AG04450 (cell line): ENCODE results near the gene AKAP10. TPM values are rescaled to one million over a fixed set of nuclear protein-coding genes. Genes with fewer than 3 reads are reported as not detected.
"Not testable (repeated sequence)": the region's sequence is repeated elsewhere in the genome, so short reads cannot be mapped to it uniquely, and the experiment has no call there.

ENCODE experiments used
- CTCF ChIA-PET: fragments of 300-600, 350-600 bp; formaldehyde crosslinking; extraction: SDS; loops from one replicate; lab custom pipeline; 2022; ENCODE audit warnings: antibody characterized with exemption, inconsistent platforms; lab: Charles Lee
- POLR2A ChIA-PET: fragments of 350-600 bp; formaldehyde crosslinking; extraction: SDS; loops from one replicate; lab custom pipeline; 2021; ENCODE audit warnings: antibody characterized with exemption, inconsistent platforms; lab: Yijun Ruan, JAX
- DNase-seq: peaks from one replicate; pipeline ENCODE4 v3.0.0-alpha.2; 2011; ENCODE audit warnings: low read depth, low spot score
- H3K27ac ChIP-seq: one replicate; pipeline ENCODE4 v1.5.1; 2012; ENCODE audit warnings: low read depth, low read length, control low read depth
- H3K27me3 ChIP-seq: one replicate; pipeline ENCODE4 v1.6.0; 2012; ENCODE audit warnings: low read length; ENCODE audit not compliant: control insufficient read depth, insufficient read depth
- H3K4me3 ChIP-seq: 2 replicates; pipeline ENCODE4 v1.5.1; 2011; ENCODE audit warnings: mild to moderate bottlenecking, low read depth, low read length, control low read depth
- H3K9me3 ChIP-seq: 2 replicates; pipeline ENCODE4 v1.5.1; 2012; ENCODE audit warnings: low read length; ENCODE audit not compliant: control insufficient read depth, insufficient read depth
- polyA minus RNA-seq: library from RNA; depleted of rRNA, polyadenylated mRNA; stranded (reverse); fragments of >200 nt; gene quantifications from 2 replicates; pipeline ENCODE4 v1.2.3, GENCODE V29; 2011; rRNA and poly(A)+ RNA removed
- polyA plus RNA-seq: library from polyadenylated mRNA; depleted of rRNA; stranded (reverse); fragments of >200 nt; gene quantifications from 2 replicates; pipeline ENCODE4 v1.2.3, GENCODE V29; 2011; rRNA removed
- TF ChIP-seq, protein P1 (sequence below): IDR thresholded peaks from 2 replicates; pipeline ENCODE4 v1.5.1; 2011; ENCODE audit warnings: low read depth, low read length, control low read depth, inconsistent platforms

AKAP10 gene, protein sequence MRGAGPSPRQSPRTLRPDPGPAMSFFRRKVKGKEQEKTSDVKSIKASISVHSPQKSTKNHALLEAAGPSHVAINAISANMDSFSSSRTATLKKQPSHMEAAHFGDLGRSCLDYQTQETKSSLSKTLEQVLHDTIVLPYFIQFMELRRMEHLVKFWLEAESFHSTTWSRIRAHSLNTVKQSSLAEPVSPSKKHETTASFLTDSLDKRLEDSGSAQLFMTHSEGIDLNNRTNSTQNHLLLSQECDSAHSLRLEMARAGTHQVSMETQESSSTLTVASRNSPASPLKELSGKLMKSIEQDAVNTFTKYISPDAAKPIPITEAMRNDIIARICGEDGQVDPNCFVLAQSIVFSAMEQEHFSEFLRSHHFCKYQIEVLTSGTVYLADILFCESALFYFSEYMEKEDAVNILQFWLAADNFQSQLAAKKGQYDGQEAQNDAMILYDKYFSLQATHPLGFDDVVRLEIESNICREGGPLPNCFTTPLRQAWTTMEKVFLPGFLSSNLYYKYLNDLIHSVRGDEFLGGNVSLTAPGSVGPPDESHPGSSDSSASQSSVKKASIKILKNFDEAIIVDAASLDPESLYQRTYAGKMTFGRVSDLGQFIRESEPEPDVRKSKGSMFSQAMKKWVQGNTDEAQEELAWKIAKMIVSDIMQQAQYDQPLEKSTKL
- 26.8 and 33.2 TPM in 2 replicates for polyA plus RNA-seq
- polyA minus RNA-seq: 40.6 and 45.7 TPM in 2 replicates

DNA sequence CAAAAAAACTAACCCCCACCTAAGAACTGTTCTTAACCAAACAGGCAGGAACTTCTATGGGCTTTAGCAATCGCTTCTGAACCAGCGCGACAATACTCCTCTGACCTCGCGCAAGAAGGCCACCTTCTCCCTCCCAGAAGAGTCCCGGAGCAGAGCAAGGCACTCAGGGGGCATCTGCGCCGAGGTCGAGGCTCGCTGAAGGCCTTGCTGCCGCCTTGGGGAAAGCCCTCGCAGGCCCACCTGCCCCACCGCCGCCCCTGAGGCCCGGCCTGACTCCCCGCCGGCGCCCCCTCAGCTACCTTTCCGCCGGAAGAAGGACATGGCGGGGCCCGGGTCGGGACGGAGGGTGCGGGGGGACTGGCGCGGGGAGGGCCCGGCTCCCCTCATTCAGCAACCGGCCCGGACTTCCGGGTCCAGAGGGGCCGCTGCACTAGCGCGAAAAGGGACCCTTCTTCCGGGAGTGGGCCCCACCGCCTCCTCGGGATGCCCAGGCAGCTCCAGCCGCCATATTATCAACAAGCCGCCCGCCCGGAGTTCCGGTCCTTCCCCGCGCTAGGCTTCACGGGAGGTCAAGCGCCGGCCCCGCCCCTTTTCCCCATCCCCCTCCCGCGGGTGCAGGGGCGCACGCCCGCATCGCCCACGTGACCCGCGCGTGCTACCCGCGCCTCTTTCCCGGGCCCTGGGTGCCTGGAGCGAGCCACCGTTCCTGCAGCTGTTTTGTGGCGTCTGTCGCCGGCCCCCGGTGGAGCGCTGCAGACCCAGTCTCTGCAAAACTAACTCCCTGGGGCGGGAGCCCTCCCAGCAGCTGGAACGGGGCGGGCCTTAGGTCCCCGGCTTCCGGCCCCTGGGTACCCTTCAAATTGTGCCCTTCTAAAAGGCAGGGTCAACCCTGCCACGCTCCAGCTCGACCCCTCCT, at the start of gene AKAP10:
TSS of gene AKAP10 (minus strand) at position 536 of the 916 bp plus-strand sequence. CDS start at position 387, 149 bp downstream.
- peak; percentile 30 for DNase-seq
- ChIA-PET POLR2A (interaction anchor here (0.6 kb wide), 1 partner anchor 71 kb away, joined by 3 read pairs; no protein-coding TSS in a partner anchor), CTCF (interaction anchor here (0.6 to 0.8 kb wide), 2 partner anchors 35 to 140 kb away, joined by 3 read pairs; no protein-coding TSS in a partner anchor)
- no peaks in the 10 kb centered on the region for H3K27me3 ChIP-seq
- peak within 1 kb of the TSS; percentile 73 for H3K27ac ChIP-seq
- TF ChIP-seq, protein P1, sequence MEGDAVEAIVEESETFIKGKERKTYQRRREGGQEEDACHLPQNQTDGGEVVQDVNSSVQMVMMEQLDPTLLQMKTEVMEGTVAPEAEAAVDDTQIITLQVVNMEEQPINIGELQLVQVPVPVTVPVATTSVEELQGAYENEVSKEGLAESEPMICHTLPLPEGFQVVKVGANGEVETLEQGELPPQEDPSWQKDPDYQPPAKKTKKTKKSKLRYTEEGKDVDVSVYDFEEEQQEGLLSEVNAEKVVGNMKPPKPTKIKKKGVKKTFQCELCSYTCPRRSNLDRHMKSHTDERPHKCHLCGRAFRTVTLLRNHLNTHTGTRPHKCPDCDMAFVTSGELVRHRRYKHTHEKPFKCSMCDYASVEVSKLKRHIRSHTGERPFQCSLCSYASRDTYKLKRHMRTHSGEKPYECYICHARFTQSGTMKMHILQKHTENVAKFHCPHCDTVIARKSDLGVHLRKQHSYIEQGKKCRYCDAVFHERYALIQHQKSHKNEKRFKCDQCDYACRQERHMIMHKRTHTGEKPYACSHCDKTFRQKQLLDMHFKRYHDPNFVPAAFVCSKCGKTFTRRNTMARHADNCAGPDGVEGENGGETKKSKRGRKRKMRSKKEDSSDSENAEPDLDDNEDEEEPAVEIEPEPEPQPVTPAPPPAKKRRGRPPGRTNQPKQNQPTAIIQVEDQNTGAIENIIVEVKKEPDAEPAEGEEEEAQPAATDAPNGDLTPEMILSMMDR: no peak
- H3K4me3 ChIP-seq: peak within 1 kb of the TSS; percentile 92
- H3K9me3 ChIP-seq: peaks cover 4% of the 10 kb centered on the region

DNA sequence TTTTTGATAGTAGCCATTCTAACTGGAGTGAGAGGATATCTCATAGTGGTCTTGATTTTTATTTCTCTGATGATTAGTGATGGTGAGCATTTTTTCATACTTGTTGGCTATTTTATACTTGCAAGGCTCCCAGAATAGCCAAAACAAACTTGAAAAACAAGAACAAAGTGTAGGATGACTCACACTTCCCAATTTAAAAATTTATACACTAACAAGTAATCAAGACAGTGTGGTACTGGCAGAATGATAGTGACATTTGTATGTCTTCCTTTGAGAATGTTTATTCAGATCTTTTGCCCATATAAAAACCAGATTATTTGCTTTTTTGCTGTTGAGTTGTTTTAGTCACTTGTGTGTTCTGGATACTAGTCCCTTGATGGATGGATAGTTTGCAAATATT, 49.3 kb upstream of the AKAP10 start:
- POLR2A ChIA-PET: no interaction called here

DNA sequence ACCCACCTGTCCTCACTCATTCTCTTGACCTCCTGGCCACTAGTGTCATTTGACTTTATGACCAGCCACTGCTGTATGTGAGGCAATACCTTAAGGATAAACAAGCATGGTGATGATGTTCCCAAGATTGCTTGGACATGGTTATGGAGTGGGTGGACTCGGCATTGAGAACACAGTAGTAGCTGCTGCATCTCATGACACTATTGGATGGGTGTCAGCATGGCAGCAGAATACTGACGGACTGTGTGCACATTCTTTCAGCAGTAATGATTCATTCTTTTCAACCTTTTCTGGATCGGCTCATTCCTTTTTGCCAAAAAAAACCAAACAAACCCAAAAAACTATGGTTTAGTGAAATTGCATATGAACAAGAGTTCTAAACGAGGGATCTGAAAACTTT, 45.1 kb upstream of the AKAP10 start:
- no peak for DNase-seq
- Histone ChIP-seq H3K4me3 (no peak overlapping the region), H3K27ac (no peak overlapping the region), H3K9me3 (no peaks in the 10 kb centered on the region), H3K27me3 (peaks cover 14% of the 10 kb centered on the region)
- POLR2A ChIA-PET: no interaction called here
- TF ChIP-seq, protein P1: no peak
- CTCF ChIA-PET: interaction anchor here (0.9 kb wide), 1 partner anchor 94 kb away, joined by 3 read pairs; no protein-coding TSS in a partner anchor

More for the DNA sequence above, 49.3 kb upstream of the AKAP10 start:
- TF ChIP-seq, protein P1: no peak
- Histone ChIP-seq H3K4me3 (no peak overlapping the region), H3K27me3 (peaks cover 10% of the 10 kb centered on the region), H3K27ac (no peak overlapping the region), H3K9me3 (no peaks in the 10 kb centered on the region)
- DNase-seq: no peak
- CTCF ChIA-PET: no interaction called here

DNA sequence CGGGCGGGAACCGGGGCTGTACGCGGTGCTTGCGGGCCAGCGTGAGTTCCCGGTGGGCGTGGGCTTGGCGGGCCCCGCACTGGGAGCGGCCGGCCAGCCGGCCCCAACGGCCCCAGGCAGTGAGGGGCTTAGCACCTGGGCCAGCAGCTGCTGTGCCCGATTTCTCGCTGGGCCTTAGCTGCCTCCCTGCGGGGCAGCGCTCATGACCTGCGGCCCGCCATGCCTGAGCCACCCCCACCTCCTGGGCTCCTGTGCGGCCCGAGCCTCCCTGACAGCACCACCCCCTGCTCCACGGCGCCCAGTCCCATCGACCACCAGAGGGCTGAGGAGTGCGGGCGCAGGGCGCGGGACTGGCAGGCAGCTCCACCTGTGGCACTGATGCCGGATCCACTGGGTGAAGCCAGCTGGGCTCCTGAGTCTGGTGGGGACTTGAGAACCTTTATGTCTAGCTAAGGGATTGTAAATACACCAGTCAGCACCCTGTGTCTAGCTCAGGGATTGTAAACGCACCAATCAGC, 38.9 kb upstream of the AKAP10 start:
- peaks cover 24% of the 10 kb centered on the region for H3K27me3 ChIP-seq
- CTCF ChIA-PET, H3K27ac ChIP-seq, H3K4me3 ChIP-seq, DNase-seq, H3K9me3 ChIP-seq: not testable (repeated sequence)
- POLR2A ChIA-PET: interaction anchor here (0.6 kb wide), 1 partner anchor 25 kb away, joined by 3 read pairs; no protein-coding TSS in a partner anchor
